Upper lobe of left lung (tissue), 6 donors: ENCODE data around the gene OSTM1. TPM values are rescaled to one million over a fixed set of nuclear protein-coding genes. Genes with fewer than 3 reads are reported as not detected.
A peak's percentile ranks its signal among the peaks of the same experiment; 100 is the strongest.

ENCODE experiments used
- ATAC-seq, 2 donors: fragments of 200-7000 bp; cut with Tn5 transposase; one replicate each; pipeline ENCODE4 v1.9.1; 2022; ENCODE audit warnings: mild to moderate bottlenecking in 2 of 2, moderate library complexity in 2 of 2; ENCODE audit not compliant: low FRiP score in 2 of 2
- DNase-seq, 2 donors: peaks; one replicate each; pipeline ENCODE4 v3.0.0-alpha.2; 2019 to 2020
- H3K27ac ChIP-seq, 4 donors: fragments of 200-600 bp; sonication (generic); one replicate each; pipeline ENCODE4 v1.5.1; 2016 to 2019
- H3K27me3 ChIP-seq, 4 donors: fragments of 200-600 bp; sonication (generic); one replicate each; pipeline ENCODE4 v1.5.1; 2017 to 2019
- H3K36me3 ChIP-seq, 4 donors: fragments of 200-600 bp; sonication (generic); one replicate each; pipeline ENCODE4 v1.5.1; 2016 to 2019
- H3K4me1 ChIP-seq, 4 donors: fragments of 200-600 bp; sonication (generic); one replicate each; pipeline ENCODE4 v1.5.1; 2018 to 2019
- H3K4me3 ChIP-seq, 4 donors: fragments of 200-600 bp; sonication (generic); one replicate each; pipeline ENCODE4 v1.5.1; 2017 to 2019; ENCODE audit warnings: mild to moderate bottlenecking in 2 of 4, moderate library complexity in 1 of 4
- H3K9me3 ChIP-seq, 4 donors: fragments of 200-600 bp; sonication (generic); one replicate each; pipeline ENCODE4 v1.5.1; 2018 to 2019
- EP300 ChIP-seq, 4 donors: sonication (generic); formaldehyde crosslinking; IDR thresholded peaks; one replicate each; pipeline ENCODE4 v1.5.1; 2017; ENCODE audit warnings: antibody characterized with exemption in 4 of 4, control low read depth in 2 of 4
- POLR2A ChIP-seq, 4 donors: fragments of 450-650 bp; IDR thresholded peaks; one replicate each; pipeline ENCODE4 v1.5.1; 2016 to 2017; ENCODE audit warnings: antibody characterized with exemption in 4 of 4, mild to moderate bottlenecking in 2 of 4
- POLR2AphosphoS5 ChIP-seq, 2 donors: sonication (generic); formaldehyde crosslinking; IDR thresholded peaks; one replicate each; pipeline ENCODE4 v1.5.1; 2017; ENCODE audit warnings: antibody characterized with exemption in 2 of 2
- WGBS, 2 donors: methylation state at CpG; one replicate each; pipeline ENCODE4 v1.1.5; 2017 to 2018; 5-methylcytosine and 5-hydroxymethylcytosine counted together
- total RNA-seq, 6 donors: library from RNA; depleted of rRNA in 4 of 6; stranded (reverse); fragments of >200 nt in 4 of 6; gene quantifications; one replicate each; pipeline versions ENCODE4 v1.1.0 to v1.2.1, GENCODE V29; 2016 to 2021
- TF ChIP-seq, protein P1 (sequence below), 6 experiments: fragments of 450-650 bp in 4 of 6; fragments of 200-600 bp in 2 of 6; sonication (generic) in 2 of 6; IDR thresholded peaks; one replicate each; pipeline ENCODE4 v1.5.1; 2016 to 2019; ENCODE audit warnings: antibody characterized with exemption in 6 of 6
- donor health status: DM: no; HTN: no; CAD: no; lungs with moderate emphysema.
- donor health status: DM: no; HTN: yes; CAD: no; lungs with severe emphysema.

OSTM1 gene
- total RNA-seq, 6 donors from 2014 or later: 13.6 to 90.9 (median 49.9) TPM

DNA sequence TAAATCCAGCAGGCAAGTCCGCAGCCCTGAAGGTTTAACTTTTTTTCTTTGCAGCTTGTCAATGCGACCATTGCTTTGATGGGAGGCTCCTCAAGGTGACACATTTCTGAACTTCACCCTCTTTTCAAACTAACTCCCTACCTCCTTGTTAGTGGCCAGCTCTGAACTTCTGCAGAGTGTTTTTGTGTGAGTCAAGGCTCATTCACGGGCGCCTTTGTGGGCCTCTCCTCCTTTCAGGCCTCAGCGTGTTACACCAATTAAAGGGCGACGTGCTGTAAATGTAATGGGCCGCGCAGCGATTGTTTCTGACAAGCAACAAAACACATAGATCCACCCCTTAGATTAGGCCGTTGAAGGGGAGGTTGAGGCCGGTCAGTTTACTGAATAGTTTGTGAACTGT lies 45.8 kb upstream of the OSTM1 start:
- H3K9me3 ChIP-seq: no peaks in the 10 kb centered on the region
- 73 to 79% methylated on average over 12 of the region's 12 CpGs for WGBS, 2 donors
- H3K4me1 ChIP-seq: peaks cover 29 to 38% (median 34%) of the 10 kb centered on the region in 4 donors
- TF ChIP-seq POLR2A (IDR thresholded peaks at IDR 0.05) (no peak), EP300 (IDR thresholded peaks at IDR 0.05) (no peak), POLR2AphosphoS5 (IDR thresholded peaks at IDR 0.05) (no peak)
- TF ChIP-seq, protein P1, sequence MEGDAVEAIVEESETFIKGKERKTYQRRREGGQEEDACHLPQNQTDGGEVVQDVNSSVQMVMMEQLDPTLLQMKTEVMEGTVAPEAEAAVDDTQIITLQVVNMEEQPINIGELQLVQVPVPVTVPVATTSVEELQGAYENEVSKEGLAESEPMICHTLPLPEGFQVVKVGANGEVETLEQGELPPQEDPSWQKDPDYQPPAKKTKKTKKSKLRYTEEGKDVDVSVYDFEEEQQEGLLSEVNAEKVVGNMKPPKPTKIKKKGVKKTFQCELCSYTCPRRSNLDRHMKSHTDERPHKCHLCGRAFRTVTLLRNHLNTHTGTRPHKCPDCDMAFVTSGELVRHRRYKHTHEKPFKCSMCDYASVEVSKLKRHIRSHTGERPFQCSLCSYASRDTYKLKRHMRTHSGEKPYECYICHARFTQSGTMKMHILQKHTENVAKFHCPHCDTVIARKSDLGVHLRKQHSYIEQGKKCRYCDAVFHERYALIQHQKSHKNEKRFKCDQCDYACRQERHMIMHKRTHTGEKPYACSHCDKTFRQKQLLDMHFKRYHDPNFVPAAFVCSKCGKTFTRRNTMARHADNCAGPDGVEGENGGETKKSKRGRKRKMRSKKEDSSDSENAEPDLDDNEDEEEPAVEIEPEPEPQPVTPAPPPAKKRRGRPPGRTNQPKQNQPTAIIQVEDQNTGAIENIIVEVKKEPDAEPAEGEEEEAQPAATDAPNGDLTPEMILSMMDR (IDR thresholded peaks at IDR 0.05): no peak
- no peak overlapping the region for H3K27ac ChIP-seq
- H3K36me3 ChIP-seq: no peaks in the 10 kb centered on the region
- peaks cover 0 to 46% (median 26%) of the 10 kb centered on the region in 4 donors for H3K27me3 ChIP-seq
- no peak overlapping the region for H3K4me3 ChIP-seq
- DNase-seq: no peak
- ATAC-seq: no peak

DNA sequence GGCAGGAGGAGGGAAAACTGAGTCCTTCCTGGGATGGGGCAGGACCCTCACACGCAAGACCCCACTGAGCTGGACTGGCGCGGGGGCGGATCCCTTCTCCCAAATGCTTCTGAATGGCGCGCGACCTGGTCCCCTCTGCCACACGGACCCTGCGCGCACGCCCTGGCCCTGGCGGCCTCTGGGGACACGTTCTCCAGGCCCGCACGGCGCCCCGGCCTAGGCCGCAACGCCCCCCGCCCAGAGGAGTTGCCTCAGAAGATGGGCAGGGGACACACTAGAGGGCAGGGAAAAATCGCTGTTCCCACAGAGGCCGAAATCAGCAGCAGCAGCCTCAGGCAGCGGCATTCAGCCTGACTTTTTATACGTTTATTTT lies 45.2 kb upstream of the OSTM1 start:
- ATAC-seq: no peak
- 57 to 61% methylated on average over 9 to 22 of the region's 24 CpGs for WGBS, 2 donors
- no peak overlapping the region for H3K4me3 ChIP-seq

DNA sequence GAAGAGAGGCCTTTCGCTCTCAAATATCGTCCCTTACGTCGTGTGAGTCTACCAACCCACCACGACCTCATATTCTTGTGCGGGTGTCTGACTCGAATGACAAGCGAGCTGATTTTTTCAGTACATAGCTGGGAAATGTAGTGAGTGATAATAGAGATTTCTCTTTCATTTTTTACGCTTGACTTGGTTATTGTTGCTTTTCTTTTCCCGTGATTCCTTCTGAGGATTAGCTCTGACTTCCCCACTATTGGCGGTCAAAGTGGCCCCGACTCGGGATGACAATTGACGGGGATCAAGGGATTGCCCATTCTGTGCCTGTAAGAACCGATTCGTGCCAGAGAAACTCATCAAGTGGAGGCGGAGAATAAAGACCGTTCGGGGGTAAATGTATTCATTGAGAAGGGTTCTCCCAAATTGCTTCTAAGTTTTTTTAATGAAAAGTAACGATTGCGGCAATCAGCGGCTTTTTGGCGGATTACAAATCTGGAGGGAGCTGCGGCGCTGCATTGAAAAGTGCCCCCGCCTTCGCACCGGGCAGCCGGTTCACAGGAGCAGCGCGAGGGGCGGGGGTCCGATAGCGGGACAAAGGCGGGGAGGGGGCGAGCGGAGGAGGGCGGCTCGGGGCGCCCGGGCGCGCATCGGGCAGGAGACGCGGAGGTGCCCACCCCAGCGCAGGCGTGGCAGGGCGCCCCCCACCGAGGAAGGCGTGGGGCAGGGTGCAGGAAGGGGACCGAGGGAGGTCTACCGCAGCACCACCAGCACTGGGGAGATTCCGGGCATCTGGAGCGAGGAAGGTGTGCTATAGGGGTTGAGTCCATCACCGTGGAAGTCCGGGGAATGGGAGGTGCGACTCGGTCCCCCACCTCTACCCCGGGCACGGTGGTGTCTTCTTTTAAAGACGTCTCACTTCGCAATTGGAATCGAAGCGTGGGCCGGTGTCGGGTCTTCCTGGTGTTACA lies 44.5 kb upstream of the OSTM1 start:
- H3K27me3 ChIP-seq: peaks cover 0 to 50% (median 32%) of the 10 kb centered on the region in 4 donors
- H3K36me3 ChIP-seq: no peaks in the 10 kb centered on the region
- DNase-seq: peak in 1 of 2 donors; percentile 82
- ATAC-seq: no peak
- H3K4me3 ChIP-seq: peak overlapping the region in 3 of 4 donors; percentile 50 to 66 (median 62)
- peaks cover 40 to 51% (median 44%) of the 10 kb centered on the region in 4 donors for H3K4me1 ChIP-seq
- no peak overlapping the region for H3K27ac ChIP-seq
- WGBS, 2 donors: 6 to 10% methylated on average over 47 to 57 of the region's 67 CpGs
- TF ChIP-seq, protein P1 (IDR thresholded peaks at IDR 0.05): no peak
- TF ChIP-seq POLR2AphosphoS5 (IDR thresholded peaks at IDR 0.05) (no peak), POLR2A (IDR thresholded peaks at IDR 0.05) (no peak), EP300 (IDR thresholded peaks at IDR 0.05) (no peak)
- H3K9me3 ChIP-seq: no peaks in the 10 kb centered on the region

More for the DNA sequence above, 45.2 kb upstream of the OSTM1 start:
- H3K36me3 ChIP-seq: no peaks in the 10 kb centered on the region
- no peak for TF ChIP-seq POLR2A (IDR thresholded peaks at IDR 0.05)
- TF ChIP-seq, protein P1 (IDR thresholded peaks at IDR 0.05): no peak
- TF ChIP-seq POLR2AphosphoS5 (IDR thresholded peaks at IDR 0.05): no peak
- TF ChIP-seq EP300 (IDR thresholded peaks at IDR 0.05): no peak
- peaks cover 35 to 44% (median 39%) of the 10 kb centered on the region in 4 donors for H3K4me1 ChIP-seq
- H3K9me3 ChIP-seq: no peaks in the 10 kb centered on the region
- no peak overlapping the region for H3K27ac ChIP-seq
- DNase-seq: peak in 1 of 2 donors; percentile 85
- H3K27me3 ChIP-seq: peaks cover 0 to 50% (median 29%) of the 10 kb centered on the region in 4 donors

DNA sequence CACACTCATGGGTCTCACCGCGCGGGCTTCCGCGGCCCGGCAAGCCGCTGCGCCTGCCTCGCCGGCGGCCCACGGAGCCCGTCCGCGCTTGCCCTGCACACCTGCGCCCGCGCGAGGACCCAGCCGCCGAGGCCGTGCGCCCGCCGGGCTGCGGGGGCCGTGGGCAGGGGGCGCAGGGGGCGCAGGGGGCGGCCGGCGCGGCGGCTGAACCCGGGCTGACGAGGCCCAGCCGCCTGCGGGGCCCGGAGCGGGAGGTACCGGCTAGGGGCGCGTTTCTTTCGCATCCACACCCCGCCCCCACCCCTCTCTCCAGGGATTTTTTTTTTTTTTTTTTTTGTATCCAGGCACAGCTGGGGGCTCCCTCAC lies 43.8 kb upstream of the OSTM1 start:
- 3% methylated on average over 15 of the region's 45 CpGs; no CpG with 5 or more reads in 1 of the 2 donors for WGBS, 2 donors
- Histone ChIP-seq H3K4me1 (peaks cover 47 to 58% (median 51%) of the 10 kb centered on the region in 4 donors), H3K27ac (no peak overlapping the region), H3K36me3 (no peaks in the 10 kb centered on the region), H3K27me3 (peaks cover 0 to 56% (median 35%) of the 10 kb centered on the region in 4 donors), H3K9me3 (no peaks in the 10 kb centered on the region), H3K4me3 (peak overlapping the region in 3 of 4 donors; percentile 50 to 66 (median 62))
- no peak for DNase-seq
- ATAC-seq: no peak
- TF ChIP-seq POLR2A (IDR thresholded peaks at IDR 0.05) (no peak), EP300 (IDR thresholded peaks at IDR 0.05) (no peak), POLR2AphosphoS5 (IDR thresholded peaks at IDR 0.05) (no peak)
- TF ChIP-seq, protein P1 (IDR thresholded peaks at IDR 0.05): no peak
